ENCODE data around the gene APRT. TPM values are rescaled to one million over a fixed set of nuclear protein-coding genes. Genes with fewer than 3 reads are reported as not detected.

APRT gene
- total RNA-seq, 4 donors from 2014 or later, result 56.2 to 78.7 (median 62.4) TPM

DNA sequence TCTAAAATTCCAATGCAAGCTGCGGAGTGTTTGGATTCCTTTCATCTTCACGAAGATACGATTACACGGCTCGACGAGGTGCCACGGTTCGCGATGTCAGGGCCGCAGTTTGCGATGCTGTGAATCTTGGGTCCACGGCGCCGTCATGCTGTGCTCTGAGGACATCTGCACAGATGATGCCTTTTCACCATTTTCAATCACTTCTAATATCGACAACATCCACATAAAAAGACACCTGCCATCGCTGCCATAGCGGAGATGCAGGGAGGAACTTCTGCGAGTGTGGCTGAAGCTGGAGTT, 6.8 kb upstream of the APRT start:
- ATAC-seq (no peak), DNase-seq (no peak)
- peaks cover 0 to 7% of the 10 kb centered on the region in 2 donors for H3K36me3 ChIP-seq
- H3K9me3 ChIP-seq, result no peaks in the 10 kb centered on the region
- peaks cover 0 to 3% of the 10 kb centered on the region in 2 donors for H3K4me1 ChIP-seq
- no peak for TF ChIP-seq POLR2A (IDR thresholded peaks at IDR 0.05)
- TF ChIP-seq, protein P1, sequence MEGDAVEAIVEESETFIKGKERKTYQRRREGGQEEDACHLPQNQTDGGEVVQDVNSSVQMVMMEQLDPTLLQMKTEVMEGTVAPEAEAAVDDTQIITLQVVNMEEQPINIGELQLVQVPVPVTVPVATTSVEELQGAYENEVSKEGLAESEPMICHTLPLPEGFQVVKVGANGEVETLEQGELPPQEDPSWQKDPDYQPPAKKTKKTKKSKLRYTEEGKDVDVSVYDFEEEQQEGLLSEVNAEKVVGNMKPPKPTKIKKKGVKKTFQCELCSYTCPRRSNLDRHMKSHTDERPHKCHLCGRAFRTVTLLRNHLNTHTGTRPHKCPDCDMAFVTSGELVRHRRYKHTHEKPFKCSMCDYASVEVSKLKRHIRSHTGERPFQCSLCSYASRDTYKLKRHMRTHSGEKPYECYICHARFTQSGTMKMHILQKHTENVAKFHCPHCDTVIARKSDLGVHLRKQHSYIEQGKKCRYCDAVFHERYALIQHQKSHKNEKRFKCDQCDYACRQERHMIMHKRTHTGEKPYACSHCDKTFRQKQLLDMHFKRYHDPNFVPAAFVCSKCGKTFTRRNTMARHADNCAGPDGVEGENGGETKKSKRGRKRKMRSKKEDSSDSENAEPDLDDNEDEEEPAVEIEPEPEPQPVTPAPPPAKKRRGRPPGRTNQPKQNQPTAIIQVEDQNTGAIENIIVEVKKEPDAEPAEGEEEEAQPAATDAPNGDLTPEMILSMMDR (IDR thresholded peaks at IDR 0.05 in 4 of 5, conservative IDR thresholded peaks at IDR 0.05 in 1 of 5), result no peak
- intact Hi-C loops (cut with DNase I; ENCODE audit: low total_unique reads), result loop anchor here (10.0 kb wide), 2 partner anchors 276 to 954 kb away; partner anchors contain the start of genes ACSF3 and SLC7A5
- no peak overlapping the region for H3K4me3 ChIP-seq
- H3K27ac ChIP-seq, result no peak overlapping the region
- in situ Hi-C loops (cut with MboI; ENCODE audit: low sequenced_read_pairs in 4 of 4), result no loop called here
- no peaks in the 10 kb centered on the region for H3K27me3 ChIP-seq

DNA sequence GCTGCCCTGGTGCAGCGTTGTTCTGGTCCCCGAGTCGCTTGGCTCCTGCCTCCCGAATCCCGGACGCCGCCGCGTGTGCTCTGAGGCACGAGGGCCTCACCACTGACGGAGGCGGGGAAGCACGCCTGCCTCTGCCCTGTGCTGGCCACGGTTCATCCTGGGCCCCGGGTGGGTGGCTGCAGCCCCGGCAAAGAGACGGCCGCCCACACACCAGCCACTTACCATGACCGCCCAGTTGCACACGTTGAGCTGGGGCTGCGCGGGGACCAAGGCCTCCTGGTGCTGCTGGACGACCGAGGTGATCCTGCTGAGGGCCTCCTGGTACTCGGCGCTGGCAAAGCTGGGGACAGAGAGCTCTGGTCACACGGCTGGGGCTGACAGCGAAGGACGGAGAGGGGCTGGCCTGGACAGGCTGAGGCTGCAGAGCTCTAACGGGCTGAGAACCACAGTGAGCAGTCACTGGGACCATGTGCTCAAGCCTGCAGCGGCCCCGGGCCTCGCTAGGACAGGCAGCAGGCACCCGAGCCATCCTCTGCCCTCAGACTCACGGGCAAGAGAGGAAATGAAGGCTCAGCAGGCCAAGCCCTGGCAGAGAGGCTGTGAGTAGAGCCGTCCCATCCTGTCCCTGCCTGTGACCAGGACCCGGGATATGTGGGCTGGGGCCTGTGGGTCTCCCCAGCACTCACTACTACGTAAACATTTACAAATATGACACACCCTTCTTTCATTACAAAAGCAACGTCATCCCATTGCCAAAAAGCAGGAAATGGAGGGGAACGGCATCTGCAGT, 6.3 kb upstream of the APRT start:
- peaks cover 0 to 7% of the 10 kb centered on the region in 2 donors for H3K36me3 ChIP-seq
- H3K4me1 ChIP-seq, result peaks cover 0 to 3% of the 10 kb centered on the region in 2 donors
- no peaks in the 10 kb centered on the region for H3K27me3 ChIP-seq
- no peak overlapping the region for H3K4me3 ChIP-seq
- intact Hi-C loops (cut with DNase I; ENCODE audit: low total_unique reads) (loop anchor here (10.0 kb wide), 2 partner anchors 277 to 953 kb away; partner anchors contain the start of genes ACSF3 and SLC7A5), in situ Hi-C loops (cut with MboI; ENCODE audit: low sequenced_read_pairs in 4 of 4) (no loop called here)
- ATAC-seq (no peak), DNase-seq (no peak)
- TF ChIP-seq, protein P1 (IDR thresholded peaks at IDR 0.05 in 4 of 5, conservative IDR thresholded peaks at IDR 0.05 in 1 of 5), result no peak
- TF ChIP-seq POLR2A (IDR thresholded peaks at IDR 0.05), result no peak
- no peaks in the 10 kb centered on the region for H3K9me3 ChIP-seq
- no peak overlapping the region for H3K27ac ChIP-seq

DNA sequence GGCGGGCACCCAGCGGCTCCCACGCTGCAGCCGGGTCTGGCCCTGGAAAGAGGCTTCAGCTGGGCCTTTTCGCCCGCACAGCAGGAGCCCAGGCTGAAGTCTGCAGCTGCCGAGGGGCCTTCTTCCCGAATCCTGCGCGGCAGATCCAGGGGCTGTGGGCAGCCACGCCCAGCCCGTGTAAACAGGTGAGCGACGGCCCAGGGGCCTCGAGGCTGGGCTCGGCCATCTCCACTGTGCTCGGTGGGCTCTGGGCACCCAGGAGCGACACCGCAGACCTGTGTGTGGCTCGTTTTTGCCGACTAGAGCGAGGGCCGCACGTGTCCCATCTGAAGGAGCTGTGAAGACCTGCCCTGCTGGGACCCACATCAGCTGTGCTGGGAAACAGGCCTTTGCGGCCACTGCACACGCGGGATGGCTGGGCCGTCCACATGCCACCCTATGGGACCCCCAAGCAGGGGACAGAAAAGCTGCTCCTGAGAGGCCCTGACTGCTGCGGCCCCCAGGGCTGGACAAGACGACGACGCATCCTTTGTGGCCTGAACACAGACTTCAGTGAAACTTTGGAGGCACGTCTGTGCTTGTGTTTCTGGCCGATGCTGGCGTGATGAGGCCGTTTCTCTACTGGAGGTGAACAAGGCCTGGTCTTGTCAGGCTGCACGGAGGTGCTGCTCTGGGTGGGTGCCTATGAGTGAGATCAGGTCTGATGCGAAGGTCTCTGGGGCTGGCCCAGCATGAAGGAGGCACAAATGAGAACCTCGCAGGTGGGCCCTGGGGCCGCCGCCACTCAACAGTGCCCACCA, 5.2 kb upstream of the APRT start:
- in situ Hi-C loops (cut with MboI; ENCODE audit: low sequenced_read_pairs in 4 of 4) (no loop called here), intact Hi-C loops (cut with DNase I; ENCODE audit: low total_unique reads) (loop anchor here (10.0 kb wide), 2 partner anchors 278 to 952 kb away; partner anchors contain the start of genes ACSF3 and SLC7A5)
- Histone ChIP-seq H3K4me3 (no peak overlapping the region), H3K27me3 (no peaks in the 10 kb centered on the region), H3K4me1 (peaks cover 0 to 6% of the 10 kb centered on the region in 2 donors), H3K9me3 (no peaks in the 10 kb centered on the region), H3K36me3 (no peaks in the 10 kb centered on the region), H3K27ac (no peak overlapping the region)
- ATAC-seq, result no peak
- TF ChIP-seq, protein P1 (IDR thresholded peaks at IDR 0.05 in 4 of 5, conservative IDR thresholded peaks at IDR 0.05 in 1 of 5), result no peak
- no peak for TF ChIP-seq POLR2A (IDR thresholded peaks at IDR 0.05)
- no peak for DNase-seq

DNA sequence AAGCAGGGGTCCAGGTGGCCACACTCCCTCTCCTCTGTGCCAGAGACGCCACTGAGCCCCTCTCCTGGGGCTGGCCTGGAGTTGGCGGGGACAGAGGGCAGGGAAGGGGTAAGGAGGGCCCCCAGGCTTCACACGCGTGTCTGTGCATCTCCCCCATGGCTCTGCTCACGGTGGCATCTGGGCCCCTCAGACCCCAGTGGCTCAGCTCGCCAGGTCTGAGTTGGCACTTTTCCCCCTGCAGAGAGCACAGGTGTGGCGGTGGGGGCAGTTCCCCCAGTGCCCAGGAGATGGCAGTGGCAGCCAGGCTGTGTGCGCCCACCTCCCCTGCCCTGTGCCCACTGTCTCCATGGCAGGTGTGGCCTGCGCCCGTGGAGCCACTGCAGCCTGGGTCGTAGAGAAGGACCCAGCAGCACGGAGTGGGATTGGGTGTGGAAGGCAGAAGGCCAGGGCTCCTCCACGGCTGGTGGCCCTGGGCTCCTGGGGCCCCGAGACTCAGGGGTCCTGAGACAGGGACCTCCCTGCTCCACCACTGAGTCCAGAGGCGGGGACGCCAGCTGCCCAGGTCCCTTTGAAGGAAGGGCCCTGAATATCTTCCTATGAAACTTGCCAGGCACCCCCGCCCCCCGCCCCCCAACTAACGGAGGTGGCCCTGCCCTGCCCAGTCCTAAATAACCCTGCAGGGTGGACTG, 4.3 kb upstream of the APRT start:
- TF ChIP-seq, protein P1 (IDR thresholded peaks at IDR 0.05 in 4 of 5, conservative IDR thresholded peaks at IDR 0.05 in 1 of 5), result peak; percentile 38 to 82 (median 77)
- TF ChIP-seq POLR2A (IDR thresholded peaks at IDR 0.05), result no peak
- DNase-seq (no peak), ATAC-seq (no peak)
- intact Hi-C loops (cut with DNase I; ENCODE audit: low total_unique reads), result loop anchor here (10.0 kb wide), 2 partner anchors 279 to 951 kb away; partner anchors contain the start of genes ACSF3 and SLC7A5
- Histone ChIP-seq H3K36me3 (no peaks in the 10 kb centered on the region), H3K4me1 (peaks cover 3 to 7% of the 10 kb centered on the region in 2 donors), H3K27ac (no peak overlapping the region), H3K27me3 (no peaks in the 10 kb centered on the region), H3K4me3 (no peak overlapping the region), H3K9me3 (no peaks in the 10 kb centered on the region)
- in situ Hi-C loops (cut with MboI; ENCODE audit: low sequenced_read_pairs in 4 of 4), result no loop called here
